DMS53 treated with DMSO at 0.1 percent for 48 hours (cell line): Measurements from ENCODE around the gene NMNAT3.
A peak's percentile ranks its signal among the peaks of the same experiment; 100 is the strongest.

Experiments
- DNase-seq: peaks from one replicate; lab custom pipeline; 2025; ENCODE audit not compliant: unreplicated experiment; lab: John Stamatoyannopoulos, UW

The NMNAT3 gene

GRCh38 chr3:139675327-139675726 lies 2.4 kb downstream of the NMNAT3 start:
- DNase-seq, result no peak

GRCh38 chr3:139674571-139675260 lies 3.1 kb downstream of the NMNAT3 start:
- DNase-seq, result no peak

GRCh38 chr3:139672884-139673283 lies 4.9 kb downstream of the NMNAT3 start:
- no peak for DNase-seq

- no peak for DNase-seq
These were observed 5.7 kb downstream of the NMNAT3 start for GRCh38 chr3:139671863-139672646.

GRCh38 chr3:139671107-139671506 lies 6.7 kb downstream of the NMNAT3 start:
- no peak for DNase-seq

GRCh38 chr3:139670196-139670595 lies 7.6 kb downstream of the NMNAT3 start:
- no peak for DNase-seq

- DNase-seq, result no peak
These were observed 9.4 kb downstream of the NMNAT3 start for GRCh38 chr3:139668332-139668731.

- DNase-seq, result no peak
These were observed 12.8 kb downstream of the NMNAT3 start for GRCh38 chr3:139664958-139665357.

- no peak for DNase-seq
These were observed 17.5 kb downstream of the NMNAT3 start for GRCh38 chr3:139660269-139660668.

- no peak for DNase-seq
These were observed 18.3 kb downstream of the NMNAT3 start for GRCh38 chr3:139659511-139659910.

GRCh38 chr3:139657936-139658335 lies 19.8 kb downstream of the NMNAT3 start:
- DNase-seq, result no peak

GRCh38 chr3:139657434-139657833 lies 20.3 kb downstream of the NMNAT3 start:
- DNase-seq, result no peak

GRCh38 chr3:139655909-139656595 lies 21.7 kb downstream of the NMNAT3 start:
- DNase-seq, result no peak

GRCh38 chr3:139654637-139655365 lies 23.0 kb downstream of the NMNAT3 start:
- DNase-seq, result peak; percentile 51

- DNase-seq, result no peak
These were observed 24.2 kb downstream of the NMNAT3 start for GRCh38 chr3:139653582-139653981.

GRCh38 chr3:139652561-139652960 lies 25.2 kb downstream of the NMNAT3 start:
- no peak for DNase-seq

- DNase-seq, result no peak
These were observed 29.8 kb downstream of the NMNAT3 start for GRCh38 chr3:139647866-139648435.

GRCh38 chr3:139646512-139646911 lies 31.3 kb downstream of the NMNAT3 start:
- no peak for DNase-seq

GRCh38 chr3:139642996-139643395 lies 34.8 kb downstream of the NMNAT3 start:
- DNase-seq, result no peak

- DNase-seq, result no peak
These were observed 37.3 kb downstream of the NMNAT3 start for GRCh38 chr3:139640456-139640855.

GRCh38 chr3:139639662-139640061 lies 38.1 kb downstream of the NMNAT3 start:
- DNase-seq, result no peak
